GM18505 (cell line): Measurements from ENCODE around the gene SLC2A13.

Source experiments
- ATAC-seq: cut with Tn5 transposase; IDR thresholded peaks from one replicate; pipeline ENCODE4 v1.9.1; 2021; ENCODE audit not compliant: unreplicated experiment
- POLR2A ChIP-seq: IDR thresholded peaks from 4 replicates; pipeline ENCODE4 v1.6.1; 2011; ENCODE audit warnings: borderline replicate concordance; ENCODE audit not compliant: insufficient read depth, insufficient read length; ENCODE audit errors: extremely low read depth

The SLC2A13 gene

GRCh38 chr12:40105515-40106201 is at the start of gene SLC2A13:
Gene SLC2A13, minus strand, starts transcription at chr12:40106081. Its CDS starts 273 bp downstream, at chr12:40105808.
- ATAC-seq, result peak; percentile 93
- TF ChIP-seq POLR2A, result peak; percentile 33

- ATAC-seq, result no peak
- TF ChIP-seq POLR2A, result no peak
Measured at GRCh38 chr12:40154381-40154780, 48.5 kb upstream of the SLC2A13 start.

GRCh38 chr12:40153432-40153831 is 47.6 kb upstream of the SLC2A13 start:
- ATAC-seq, result no peak
- no peak for TF ChIP-seq POLR2A

GRCh38 chr12:40152783-40153383 is 47.0 kb upstream of the SLC2A13 start:
- no peak for ATAC-seq

GRCh38 chr12:40149673-40150260 is 43.9 kb upstream of the SLC2A13 start:
- no peak for TF ChIP-seq POLR2A
- no peak for ATAC-seq

More at GRCh38 chr12:40152783-40153383, 47.0 kb upstream of the SLC2A13 start:
- no peak for TF ChIP-seq POLR2A

GRCh38 chr12:40146800-40147797 is 41.2 kb upstream of the SLC2A13 start:
- no peak for TF ChIP-seq POLR2A

GRCh38 chr12:40145896-40146295 is 40.0 kb upstream of the SLC2A13 start:
- ATAC-seq, result no peak
- no peak for TF ChIP-seq POLR2A

More at GRCh38 chr12:40146800-40147797, 41.2 kb upstream of the SLC2A13 start:
- no peak for ATAC-seq

- ATAC-seq, result no peak
- no peak for TF ChIP-seq POLR2A
Measured at GRCh38 chr12:40144023-40144422, 38.1 kb upstream of the SLC2A13 start.

- no peak for TF ChIP-seq POLR2A
- ATAC-seq, result no peak
Measured at GRCh38 chr12:40142001-40142744, 36.3 kb upstream of the SLC2A13 start.

- TF ChIP-seq POLR2A, result no peak
- no peak for ATAC-seq
Measured at GRCh38 chr12:40138526-40138925, 32.6 kb upstream of the SLC2A13 start.

GRCh38 chr12:40137252-40137651 is 31.4 kb upstream of the SLC2A13 start:
- ATAC-seq, result peak; percentile 92

GRCh38 chr12:40127408-40127807 is 21.5 kb upstream of the SLC2A13 start:
- no peak for TF ChIP-seq POLR2A
- ATAC-seq, result no peak

More at GRCh38 chr12:40137252-40137651, 31.4 kb upstream of the SLC2A13 start:
- TF ChIP-seq POLR2A, result no peak
